SH-SY5Y (cell line): Measurements from ENCODE around the gene CACNA2D1.

Experiments used
- GATA2 ChIP-seq: IDR thresholded peaks from 2 replicates; pipeline ENCODE4 v1.6.1; 2011; ENCODE audit warnings: mild to moderate bottlenecking, low read depth, low read length
- GATA3 ChIP-seq: IDR thresholded peaks from 2 replicates; pipeline ENCODE4 v1.6.1; 2011; ENCODE audit warnings: low read depth, mild to moderate bottlenecking, low read length, moderate library complexity

CACNA2D1 gene

GRCh38 chr7:82202107-82202506, 241.5 kb downstream of the CACNA2D1 start:
- TF ChIP-seq GATA3 (no peak), GATA2 (no peak)

GRCh38 chr7:82200601-82201000, 243.0 kb downstream of the CACNA2D1 start:
- TF ChIP-seq GATA2 (no peak), GATA3 (no peak)

GRCh38 chr7:82194016-82194643, 249.4 kb downstream of the CACNA2D1 start:
- no peak for TF ChIP-seq GATA3
- no peak for TF ChIP-seq GATA2

GRCh38 chr7:82188636-82189035, 254.9 kb downstream of the CACNA2D1 start:
- TF ChIP-seq GATA2 = no peak
- no peak for TF ChIP-seq GATA3

GRCh38 chr7:82185443-82185842, 258.1 kb downstream of the CACNA2D1 start:
- no peak for TF ChIP-seq GATA2
- no peak for TF ChIP-seq GATA3

GRCh38 chr7:82183634-82184033, 259.9 kb downstream of the CACNA2D1 start:
- no peak for TF ChIP-seq GATA3
- TF ChIP-seq GATA2 = no peak

GRCh38 chr7:82179311-82179710, 264.3 kb downstream of the CACNA2D1 start:
- TF ChIP-seq GATA2 = no peak
- no peak for TF ChIP-seq GATA3

GRCh38 chr7:82175319-82175718, 268.3 kb downstream of the CACNA2D1 start:
- no peak for TF ChIP-seq GATA3
- no peak for TF ChIP-seq GATA2

GRCh38 chr7:82173400-82174021, 270.1 kb downstream of the CACNA2D1 start:
- TF ChIP-seq GATA3 = no peak
- TF ChIP-seq GATA2 = no peak

GRCh38 chr7:82172881-82173280, 270.7 kb downstream of the CACNA2D1 start:
- TF ChIP-seq GATA3 = no peak
- no peak for TF ChIP-seq GATA2

GRCh38 chr7:82172017-82172416, 271.6 kb downstream of the CACNA2D1 start:
- TF ChIP-seq GATA2 = no peak
- TF ChIP-seq GATA3 = no peak

- TF ChIP-seq GATA2 (no peak), GATA3 (no peak)
Measured at GRCh38 chr7:82167558-82168314, 275.8 kb downstream of the CACNA2D1 start.

GRCh38 chr7:82166260-82167015, 277.1 kb downstream of the CACNA2D1 start:
- TF ChIP-seq GATA2 (no peak), GATA3 (no peak)

- no peak for TF ChIP-seq GATA3
- TF ChIP-seq GATA2 = no peak
Measured at GRCh38 chr7:82164813-82165212, 278.8 kb downstream of the CACNA2D1 start.

GRCh38 chr7:82164410-82164809, 279.2 kb downstream of the CACNA2D1 start:
- TF ChIP-seq GATA3 = no peak
- no peak for TF ChIP-seq GATA2
